Peyer's patch (tissue), 4 donors: Measurements from ENCODE around the gene PPM1L. TPM values are rescaled to one million over a fixed set of nuclear protein-coding genes. Genes with fewer than 3 reads are reported as not detected.

ENCODE experiments used
- DNase-seq, 3 donors: peaks; one replicate each; pipeline ENCODE4 v3.0.0-alpha.2; 2017 to 2019
- H3K27ac ChIP-seq, 4 donors: fragments of 200-600 bp; sonication (generic); one replicate each; pipeline ENCODE4 v1.5.1; 2016 to 2019
- H3K27me3 ChIP-seq, 2 donors: fragments of 200-600 bp; sonication (generic); one replicate each; pipeline ENCODE4 v1.5.1; 2019
- H3K36me3 ChIP-seq, 3 donors: fragments of 200-600 bp; sonication (generic); one replicate each; pipeline ENCODE4 v1.5.1; 2016 to 2019
- H3K4me1 ChIP-seq, 4 donors: fragments of 200-600 bp; sonication (generic); one replicate each; pipeline ENCODE4 v1.5.1; 2016 to 2019
- H3K4me3 ChIP-seq, 4 donors: fragments of 200-600 bp; sonication (generic); 1 replicate in 3 of 4; 2 replicates in 1 of 4; pipeline ENCODE4 v1.5.1; 2016 to 2019; ENCODE audit warnings: mild to moderate bottlenecking in 1 of 4
- H3K9me3 ChIP-seq, 4 donors: fragments of 200-600 bp; sonication (generic); one replicate each; pipeline ENCODE4 v1.5.1; 2016 to 2019; ENCODE audit warnings: mild to moderate bottlenecking in 1 of 4
- POLR2A ChIP-seq, 2 donors: fragments of 450-650 bp; IDR thresholded peaks; one replicate each; pipeline ENCODE4 v1.5.1; 2017; ENCODE audit warnings: antibody characterized with exemption in 2 of 2, mild to moderate bottlenecking in 2 of 2, moderate library complexity in 2 of 2
- total RNA-seq, 4 donors: library from RNA; depleted of rRNA; stranded (reverse); fragments of >200 nt; gene quantifications; one replicate each; pipeline ENCODE4 v1.1.0, GENCODE V29; 2016
- TF ChIP-seq, protein P1 (sequence below), 6 experiments: fragments of 450-650 bp in 4 of 6; fragments of 200-600 bp in 2 of 6; sonication (generic) in 1 of 6; IDR thresholded peaks; one replicate each; pipeline ENCODE4 v1.5.1; 2017 to 2019; ENCODE audit warnings: antibody characterized with exemption in 6 of 6, mild to moderate bottlenecking in 3 of 6, moderate library complexity in 1 of 6

PPM1L gene
- total RNA-seq, 4 donors from 2014 or later, result 8.4 to 17.8 (median 12.7) TPM

GRCh38 chr3:160929595-160929994, 173.6 kb downstream of the PPM1L start:
- no peak for DNase-seq
- Histone ChIP-seq H3K36me3 (no peaks in the 10 kb centered on the region), H3K9me3 (no peaks in the 10 kb centered on the region), H3K4me1 (no peaks in the 10 kb centered on the region), H3K27me3 (no peaks in the 10 kb centered on the region), H3K4me3 (no peak overlapping the region), H3K27ac (no peak overlapping the region)
- TF ChIP-seq, protein P1, sequence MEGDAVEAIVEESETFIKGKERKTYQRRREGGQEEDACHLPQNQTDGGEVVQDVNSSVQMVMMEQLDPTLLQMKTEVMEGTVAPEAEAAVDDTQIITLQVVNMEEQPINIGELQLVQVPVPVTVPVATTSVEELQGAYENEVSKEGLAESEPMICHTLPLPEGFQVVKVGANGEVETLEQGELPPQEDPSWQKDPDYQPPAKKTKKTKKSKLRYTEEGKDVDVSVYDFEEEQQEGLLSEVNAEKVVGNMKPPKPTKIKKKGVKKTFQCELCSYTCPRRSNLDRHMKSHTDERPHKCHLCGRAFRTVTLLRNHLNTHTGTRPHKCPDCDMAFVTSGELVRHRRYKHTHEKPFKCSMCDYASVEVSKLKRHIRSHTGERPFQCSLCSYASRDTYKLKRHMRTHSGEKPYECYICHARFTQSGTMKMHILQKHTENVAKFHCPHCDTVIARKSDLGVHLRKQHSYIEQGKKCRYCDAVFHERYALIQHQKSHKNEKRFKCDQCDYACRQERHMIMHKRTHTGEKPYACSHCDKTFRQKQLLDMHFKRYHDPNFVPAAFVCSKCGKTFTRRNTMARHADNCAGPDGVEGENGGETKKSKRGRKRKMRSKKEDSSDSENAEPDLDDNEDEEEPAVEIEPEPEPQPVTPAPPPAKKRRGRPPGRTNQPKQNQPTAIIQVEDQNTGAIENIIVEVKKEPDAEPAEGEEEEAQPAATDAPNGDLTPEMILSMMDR (IDR thresholded peaks at IDR 0.05), result no peak
- TF ChIP-seq POLR2A (IDR thresholded peaks at IDR 0.05), result no peak

- no peaks in the 10 kb centered on the region for H3K4me1 ChIP-seq
- no peak for DNase-seq
- no peaks in the 10 kb centered on the region for H3K9me3 ChIP-seq
- H3K27me3 ChIP-seq, result no peaks in the 10 kb centered on the region
- no peak overlapping the region for H3K4me3 ChIP-seq
- TF ChIP-seq, protein P1 (IDR thresholded peaks at IDR 0.05), result no peak
- TF ChIP-seq POLR2A (IDR thresholded peaks at IDR 0.05), result no peak
- H3K27ac ChIP-seq, result no peak overlapping the region
- H3K36me3 ChIP-seq, result no peaks in the 10 kb centered on the region
Observed at GRCh38 chr3:160931474-160931873, 175.4 kb downstream of the PPM1L start.

DNA sequence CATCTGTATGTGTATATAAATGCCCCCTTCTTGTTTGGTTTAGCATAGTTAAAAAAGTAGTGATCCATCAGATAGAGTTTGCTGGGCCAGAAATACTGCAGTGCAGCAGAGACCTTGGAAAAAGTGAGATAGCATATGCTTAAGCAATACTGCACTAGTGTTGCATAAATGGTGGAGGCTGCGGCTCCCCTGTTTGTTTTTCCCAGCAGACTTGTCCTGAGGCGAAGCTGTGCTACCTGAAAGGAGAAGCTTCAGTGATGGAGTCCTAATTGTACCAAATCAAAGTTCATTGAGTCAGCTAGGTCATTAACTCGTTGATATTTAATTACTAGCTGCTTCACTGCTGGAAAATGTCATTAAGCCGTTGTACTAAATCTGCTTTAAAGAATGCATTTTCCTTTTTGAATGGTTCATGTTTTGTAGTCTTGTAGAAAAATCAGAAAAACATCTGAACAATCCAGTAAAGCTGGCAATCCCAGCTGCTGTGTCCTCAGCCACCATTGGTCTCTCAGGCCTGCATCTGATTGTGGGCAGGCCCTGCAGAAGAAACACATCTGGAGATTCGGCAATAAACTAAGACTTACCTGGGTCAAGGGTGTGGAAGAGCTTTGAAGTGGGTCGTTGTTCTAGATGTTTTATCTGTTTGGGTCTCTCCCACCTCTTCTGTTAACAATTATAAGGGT, 179.5 kb downstream of the PPM1L start:
- no peaks in the 10 kb centered on the region for H3K36me3 ChIP-seq
- TF ChIP-seq, protein P1 (IDR thresholded peaks at IDR 0.05), result no peak
- no peak for TF ChIP-seq POLR2A (IDR thresholded peaks at IDR 0.05)
- no peak for DNase-seq
- H3K9me3 ChIP-seq, result no peaks in the 10 kb centered on the region
- no peaks in the 10 kb centered on the region for H3K27me3 ChIP-seq
- H3K4me1 ChIP-seq, result no peaks in the 10 kb centered on the region
- no peak overlapping the region for H3K4me3 ChIP-seq
- no peak overlapping the region for H3K27ac ChIP-seq

DNA sequence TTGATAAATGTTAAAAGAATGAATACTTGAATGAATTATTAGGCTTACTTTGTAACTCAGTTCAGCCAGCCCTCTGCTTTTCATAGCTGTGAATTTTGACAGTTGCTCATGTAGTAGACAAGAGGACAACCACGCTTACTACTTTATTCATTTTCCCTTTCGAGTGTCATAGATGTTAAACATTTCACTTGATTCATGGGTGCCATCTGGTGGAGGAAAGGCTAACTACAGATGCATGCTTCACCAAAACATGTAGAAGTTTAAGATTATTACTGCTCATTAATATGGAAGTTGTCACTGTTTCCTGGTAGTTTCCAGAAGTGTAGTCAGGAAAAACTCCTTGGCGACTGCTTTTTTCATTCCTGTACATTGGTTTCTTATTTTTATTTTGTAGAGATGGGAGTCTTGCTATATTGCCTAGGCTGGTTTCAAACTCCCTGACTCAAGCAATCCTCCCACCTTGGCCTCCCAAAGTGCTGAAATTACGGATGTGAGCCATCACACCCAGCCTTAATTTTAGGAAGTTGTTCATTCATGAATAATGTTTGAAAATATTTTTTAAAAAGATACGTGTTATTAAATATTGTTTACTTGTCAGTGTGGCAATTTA, 186.0 kb downstream of the PPM1L start:
- Histone ChIP-seq H3K27me3 (no peaks in the 10 kb centered on the region), H3K27ac (no peak overlapping the region), H3K9me3 (no peaks in the 10 kb centered on the region), H3K36me3 (no peaks in the 10 kb centered on the region), H3K4me1 (no peaks in the 10 kb centered on the region), H3K4me3 (no peak overlapping the region)
- TF ChIP-seq POLR2A (IDR thresholded peaks at IDR 0.05), result no peak
- TF ChIP-seq, protein P1 (IDR thresholded peaks at IDR 0.05), result peak; percentile 73 to 95 (median 88)
- DNase-seq, result peak in 2 of 3 donors; percentile 72 to 90

- no peak overlapping the region for H3K27ac ChIP-seq
- no peak for DNase-seq
- H3K36me3 ChIP-seq, result no peaks in the 10 kb centered on the region
- no peaks in the 10 kb centered on the region for H3K4me1 ChIP-seq
- H3K9me3 ChIP-seq, result no peaks in the 10 kb centered on the region
- TF ChIP-seq POLR2A (IDR thresholded peaks at IDR 0.05), result no peak
- TF ChIP-seq, protein P1 (IDR thresholded peaks at IDR 0.05), result no peak
- no peaks in the 10 kb centered on the region for H3K27me3 ChIP-seq
- H3K4me3 ChIP-seq, result no peak overlapping the region
Observed at GRCh38 chr3:160943996-160944395, 188.0 kb downstream of the PPM1L start.
